Fibroblast of skin of left biceps (primary cell): ENCODE data around the gene FREM1.

Experiments used
- DNase-seq, 2 experiments: peaks; one replicate each; pipeline ENCODE4 v3.0.0-alpha.2; 2013; ENCODE audit warnings: low read depth in 2 of 2

The FREM1 gene

DNA sequence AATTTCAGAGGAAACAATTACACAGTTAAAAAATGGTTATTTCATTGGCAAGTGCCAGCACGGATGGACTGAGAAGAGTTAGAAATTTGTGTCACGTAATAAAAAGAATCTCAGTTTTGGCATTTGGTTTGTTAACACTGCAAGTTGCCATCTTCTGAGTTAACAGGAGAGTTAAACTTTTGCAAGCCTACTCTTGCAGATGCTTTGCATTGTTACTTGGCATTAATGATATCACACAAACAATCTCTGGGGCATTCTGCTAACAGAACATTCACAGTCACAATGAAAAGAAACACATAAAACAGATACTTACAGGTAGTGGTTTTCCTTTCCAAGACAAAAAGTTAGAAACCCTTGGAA is 647 bp downstream of the FREM1 start:
- DNase-seq, result no peak

- no peak for DNase-seq
Observed at GRCh38 chr9:14909181-14909580, 1.0 kb downstream of the FREM1 start.

DNA sequence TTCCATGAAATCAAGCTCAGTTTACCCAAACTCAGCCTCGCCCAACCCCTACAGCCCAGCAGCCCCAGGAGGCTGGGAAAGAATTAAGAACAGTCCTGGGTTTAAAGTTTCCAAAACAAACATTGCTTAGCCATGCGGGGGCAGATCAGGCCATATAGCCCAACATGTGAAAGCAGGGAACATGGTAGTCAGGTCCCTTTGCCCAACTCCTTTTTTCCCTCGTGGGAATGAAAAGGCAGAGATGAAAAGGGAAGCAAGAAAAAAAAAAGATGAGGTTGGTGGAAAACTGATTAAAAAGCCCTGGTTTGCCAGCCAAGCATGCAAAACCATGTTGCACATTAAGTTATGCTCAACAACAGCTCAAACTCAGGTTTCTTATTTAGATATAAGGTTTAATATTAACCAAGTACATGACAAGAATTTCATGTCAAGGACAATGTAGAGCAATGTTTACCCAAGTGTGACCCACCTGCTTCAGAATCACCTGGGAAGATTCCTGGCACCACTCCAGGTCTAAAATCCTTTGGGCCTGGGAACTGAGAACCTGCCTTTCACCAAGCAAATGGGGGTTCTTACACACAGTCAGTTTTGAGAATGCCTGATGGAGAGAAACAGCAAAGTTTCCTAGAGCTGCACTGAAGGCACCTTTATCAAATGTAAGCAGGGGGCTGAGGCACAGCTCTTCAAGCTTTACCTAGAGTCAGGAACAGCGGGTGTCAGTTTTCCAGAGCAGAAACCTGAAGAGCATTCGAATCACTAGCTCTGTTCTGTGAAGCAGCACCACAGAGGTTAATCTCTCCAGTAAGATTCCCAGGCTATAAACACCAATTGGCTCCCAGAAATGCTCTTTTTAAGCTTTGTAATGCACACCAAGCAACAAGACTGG is 1.7 kb downstream of the FREM1 start:
- no peak for DNase-seq

DNA sequence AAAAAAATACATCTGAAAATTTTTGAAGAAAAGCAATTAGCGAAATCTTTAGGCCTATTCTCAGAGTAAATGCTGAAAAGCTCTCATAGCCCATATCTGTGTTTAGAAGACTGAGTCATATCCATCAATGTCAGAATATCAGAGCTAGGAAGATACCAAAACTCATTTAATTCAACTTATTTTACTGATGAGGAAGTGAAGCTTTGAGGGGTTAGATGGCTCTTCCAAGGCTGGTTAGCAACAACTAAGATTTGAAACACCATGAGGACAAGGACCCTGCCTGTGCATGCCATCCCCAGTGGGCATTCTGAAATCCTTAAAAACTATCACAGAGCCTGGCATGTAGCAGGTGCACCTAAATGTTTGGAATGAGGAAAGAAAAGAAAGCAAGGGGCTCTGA is 2.5 kb downstream of the FREM1 start:
- no peak for DNase-seq

GRCh38 chr9:14907360-14907685 is 2.9 kb downstream of the FREM1 start:
- no peak for DNase-seq

GRCh38 chr9:14906644-14907359 is 3.4 kb downstream of the FREM1 start:
- DNase-seq, result no peak

DNA sequence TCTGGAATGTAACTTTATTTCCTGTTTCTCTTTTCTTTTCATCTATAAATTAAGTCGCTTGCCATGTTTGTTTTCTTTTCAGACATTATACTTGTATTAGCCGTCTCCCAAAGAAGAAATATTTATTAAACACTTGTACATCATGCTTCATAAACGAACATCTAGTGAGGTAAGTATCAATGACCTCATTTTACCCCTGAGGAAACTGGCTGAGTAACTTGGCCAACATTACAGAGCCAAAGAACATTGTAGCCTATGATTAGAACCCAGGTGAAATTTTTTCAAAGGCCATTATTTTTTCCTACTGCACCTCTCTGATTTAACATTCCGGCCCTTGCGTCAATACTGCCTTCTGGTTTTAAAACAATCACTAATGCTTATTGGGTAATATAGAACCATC is 4.2 kb downstream of the FREM1 start:
- no peak for DNase-seq

- DNase-seq, result no peak
Observed at GRCh38 chr9:14903040-14903439, 7.2 kb downstream of the FREM1 start.

DNA sequence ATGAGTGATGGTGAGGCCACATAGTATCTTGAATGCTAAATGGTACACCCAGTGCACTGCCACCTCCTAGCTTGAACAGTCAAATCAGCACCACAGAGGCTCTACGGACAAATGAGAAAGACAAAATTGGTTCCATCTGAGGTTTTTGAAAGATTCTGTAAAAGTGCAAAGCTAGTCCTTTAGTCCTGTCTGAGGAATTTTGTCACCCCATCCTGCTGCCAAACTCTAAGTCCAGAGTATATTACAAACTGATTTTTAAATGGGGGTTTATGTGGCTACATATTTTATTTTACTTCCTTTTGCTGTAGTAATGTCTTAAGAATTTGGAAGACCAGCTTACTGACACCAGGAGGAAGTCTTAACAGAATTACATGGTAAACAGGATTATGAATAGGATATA is 7.7 kb downstream of the FREM1 start:
- DNase-seq, result no peak

DNA sequence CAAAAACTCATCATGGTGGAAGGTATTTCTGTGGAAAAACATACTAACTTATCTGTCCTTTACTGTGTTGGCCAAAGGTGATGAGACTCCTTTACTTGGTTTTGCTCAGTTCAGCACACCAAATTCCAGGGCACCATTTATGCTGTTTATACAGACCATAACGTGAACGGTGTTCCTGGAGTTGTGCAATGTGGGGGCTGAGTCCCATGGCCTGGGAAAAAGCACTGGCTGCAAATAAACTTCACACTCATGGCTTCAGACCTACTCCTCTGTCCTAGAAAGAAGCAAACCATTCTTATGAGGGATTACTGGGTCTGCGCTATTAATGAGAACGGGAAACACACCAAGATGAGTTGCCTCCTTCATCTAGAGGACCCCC is 10.4 kb downstream of the FREM1 start:
- DNase-seq, result no peak

DNA sequence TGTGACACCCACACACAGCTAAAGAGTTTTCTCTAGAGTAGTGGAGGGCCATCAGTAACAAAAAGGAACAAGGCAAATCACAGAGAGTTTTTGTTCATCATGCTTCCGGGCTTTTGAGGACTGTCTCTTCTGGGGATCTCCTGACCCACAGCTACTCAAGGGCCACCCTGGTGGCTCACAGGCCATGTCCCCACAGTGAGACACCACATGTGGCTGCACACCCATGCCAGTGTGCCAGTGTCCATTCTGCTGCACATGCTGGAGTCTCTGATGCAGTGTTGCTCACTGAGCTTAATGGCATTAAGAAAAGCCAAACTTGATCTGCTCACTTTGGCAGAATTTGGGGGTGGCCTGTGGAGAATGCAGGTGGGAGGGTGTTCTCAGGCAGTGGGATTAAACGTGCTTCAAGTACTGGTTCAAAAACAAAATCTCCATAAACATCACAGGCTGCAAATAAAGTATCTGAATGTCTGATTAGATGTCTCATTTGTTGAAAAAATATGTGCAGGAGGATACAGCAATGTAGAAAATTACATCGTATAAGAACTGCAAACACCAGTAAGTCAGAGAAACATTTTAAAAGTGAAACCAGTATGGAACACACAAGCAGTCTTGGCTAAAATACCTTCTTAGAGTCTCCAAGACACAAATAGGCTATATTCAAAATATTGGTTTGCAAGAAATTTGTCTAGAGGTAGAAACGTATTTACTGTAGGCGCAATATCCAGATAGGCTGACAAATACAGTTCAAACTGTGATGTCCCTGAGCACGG is 11.0 kb downstream of the FREM1 start:
- no peak for DNase-seq

GRCh38 chr9:14895806-14896205 is 14.4 kb downstream of the FREM1 start:
- DNase-seq, result no peak

DNA sequence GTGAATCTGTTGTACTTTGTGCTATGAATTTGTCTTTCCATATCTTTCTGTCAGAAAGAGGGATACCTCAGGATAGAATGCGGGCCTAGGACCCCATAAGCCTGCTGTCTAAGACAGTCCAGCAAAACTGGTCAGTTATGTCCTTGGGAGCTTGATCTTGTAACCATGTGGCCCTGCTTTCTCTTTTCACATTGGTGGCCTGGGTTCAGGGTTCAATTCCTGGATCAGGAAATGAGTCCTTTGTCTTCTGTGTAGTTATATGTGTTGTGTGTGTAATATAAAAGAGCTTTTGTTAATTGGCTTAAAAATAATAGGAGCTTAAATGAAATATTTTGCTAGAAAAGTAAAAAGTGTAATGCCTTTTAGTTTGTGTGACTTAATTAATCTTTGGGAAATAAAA is 16.9 kb downstream of the FREM1 start:
- DNase-seq, result no peak

DNA sequence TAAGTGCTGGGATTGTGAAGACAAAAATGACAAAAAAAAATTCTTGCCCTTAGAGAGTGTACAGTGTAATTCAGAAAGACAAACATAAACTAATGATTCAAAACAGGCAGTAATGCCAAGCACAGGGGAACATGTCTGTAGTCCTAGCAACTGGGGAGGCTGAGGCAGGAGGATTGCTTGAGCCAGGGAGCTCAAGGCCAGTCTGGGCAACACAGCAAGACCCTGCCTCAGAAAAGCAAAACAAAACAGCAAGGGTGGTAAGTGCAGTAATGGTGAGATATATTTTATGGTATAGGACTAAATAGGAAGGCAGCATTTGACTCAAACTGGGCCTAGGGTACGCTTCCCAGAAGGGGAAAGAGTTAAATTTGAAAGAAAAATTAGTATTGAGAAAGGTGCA is 18.9 kb downstream of the FREM1 start:
- DNase-seq, result no peak

DNA sequence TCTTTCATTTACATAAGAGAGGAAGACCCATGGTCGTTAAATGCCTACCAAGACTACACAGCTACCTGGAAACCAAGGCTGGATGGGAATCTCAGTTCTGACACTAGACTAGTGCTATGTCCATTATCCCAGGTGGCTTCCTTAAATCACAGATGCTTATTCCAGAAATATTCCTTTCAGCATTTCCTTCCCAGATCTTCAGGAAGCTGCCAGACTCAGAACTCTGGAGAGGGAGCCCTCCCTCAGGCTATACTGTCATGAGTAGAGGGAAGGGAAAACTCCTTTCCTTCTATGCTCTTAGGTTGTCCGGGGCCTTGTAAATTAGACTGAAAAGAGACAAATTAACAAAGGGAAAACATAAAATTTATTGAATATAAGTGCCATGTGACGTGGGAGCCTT is 20.8 kb downstream of the FREM1 start:
- DNase-seq, result no peak

DNA sequence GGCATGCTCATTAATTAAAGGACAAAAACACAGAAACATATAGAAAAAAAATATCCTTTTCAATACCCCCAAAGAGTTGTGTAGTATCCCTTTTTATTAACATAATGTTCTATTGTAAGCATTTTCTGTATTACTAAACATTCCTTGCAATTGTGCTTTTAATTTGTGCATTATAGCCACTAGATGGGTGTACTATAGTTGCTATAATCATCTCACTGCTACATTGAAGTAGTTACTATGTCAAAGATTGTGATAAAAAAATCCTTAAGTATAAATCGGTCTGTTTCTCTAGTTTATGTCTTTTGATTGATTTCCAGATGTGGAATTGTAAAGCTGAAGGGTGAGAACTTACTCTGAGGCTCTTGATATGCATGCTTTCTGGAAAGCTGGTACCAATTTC is 21.4 kb downstream of the FREM1 start:
- DNase-seq, result no peak

GRCh38 chr9:14888272-14888671 is 22.0 kb downstream of the FREM1 start:
- no peak for DNase-seq

- no peak for DNase-seq
Observed at GRCh38 chr9:14887149-14887548, 23.1 kb downstream of the FREM1 start.

- no peak for DNase-seq
Observed at GRCh38 chr9:14883310-14883944, 26.8 kb downstream of the FREM1 start.

- no peak for DNase-seq
Observed at GRCh38 chr9:14882090-14882489, 28.1 kb downstream of the FREM1 start.

- no peak for DNase-seq
Observed at GRCh38 chr9:14881006-14881405, 29.2 kb downstream of the FREM1 start.

DNA sequence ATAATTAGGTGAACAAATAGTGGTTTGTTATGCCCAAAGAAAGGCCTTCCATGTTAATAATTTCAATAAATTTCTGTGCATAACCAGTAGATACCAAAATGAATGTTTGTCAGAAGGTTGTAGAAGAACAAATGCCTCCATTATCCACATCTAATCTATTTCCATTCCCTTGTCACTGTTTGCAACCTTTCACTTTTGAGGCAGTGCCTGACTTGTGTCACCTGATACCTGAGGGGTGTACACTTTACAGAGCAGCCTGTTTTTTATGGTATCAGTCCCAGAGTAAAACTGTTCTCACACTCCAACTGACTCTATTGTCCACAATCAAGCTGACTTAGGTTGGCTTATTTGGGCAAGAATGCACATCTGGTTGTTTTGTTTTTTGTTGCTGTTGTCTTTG is 40.1 kb downstream of the FREM1 start:
- DNase-seq, result no peak
